Measurements from ENCODE around the gene ITGB4. TPM values are rescaled to one million over a fixed set of nuclear protein-coding genes. Genes with fewer than 3 reads are reported as not detected.
"Not testable (repeated sequence)": the region's sequence is repeated elsewhere in the genome, so short reads cannot be mapped to it uniquely, and the experiment has no call there.

ITGB4 gene
- total RNA-seq, 4 donors from 2014 or later = 371 to 689 (median 435) TPM

- peak; percentile 30 to 84 for DNase-seq (ENCODE audit: low spot score in 2 of 2)
- intact Hi-C loops (cut with DNase I; ENCODE audit: low total_unique reads) = loop anchor here (10.0 kb wide), 1 partner anchor 68 kb away; the partner anchor contains the start of gene UNC13D
- H3K4me3 ChIP-seq (ENCODE audit: low read depth, poor library complexity, severe bottlenecking) = no peak overlapping the region
- no peak for TF ChIP-seq POLR2A (IDR thresholded peaks at IDR 0.05)
- TF ChIP-seq CTCF (IDR thresholded peaks at IDR 0.05) = no peak
- 7 to 11% methylated on average over 15 of the region's 15 CpGs for WGBS, 2 donors
These were observed 55.4 kb downstream of the ITGB4 start for GRCh38 chr17:75776386-75777295.

- WGBS, 2 donors = 4% methylated on average over 2 of the region's 2 CpGs
- H3K4me3 ChIP-seq (ENCODE audit: low read depth, poor library complexity, severe bottlenecking) = peak overlapping the region; percentile 79
- intact Hi-C loops (cut with DNase I; ENCODE audit: low total_unique reads) = loop anchor here (10.0 kb wide), 1 partner anchor 67 kb away; the partner anchor contains the start of gene UNC13D
- DNase-seq (ENCODE audit: low spot score in 2 of 2) = no peak
- TF ChIP-seq POLR2A (IDR thresholded peaks at IDR 0.05) = no peak
- no peak for TF ChIP-seq CTCF (IDR thresholded peaks at IDR 0.05)
These were observed 56.1 kb downstream of the ITGB4 start for GRCh38 chr17:75777296-75777922.

- H3K4me3 ChIP-seq (ENCODE audit: low read depth, poor library complexity, severe bottlenecking) = peak overlapping the region; percentile 79
- 0 to 1% methylated on average over 17 to 19 of the region's 19 CpGs for WGBS, 2 donors
- intact Hi-C loops (cut with DNase I; ENCODE audit: low total_unique reads) = loop anchor here (10.0 kb wide), 1 partner anchor 67 kb away; the partner anchor contains the start of gene UNC13D
- DNase-seq (ENCODE audit: low spot score in 2 of 2) = not testable (repeated sequence)
These were observed 57.0 kb downstream of the ITGB4 start for GRCh38 chr17:75778066-75778860.

- TF ChIP-seq CTCF (IDR thresholded peaks at IDR 0.05) = no peak
- TF ChIP-seq POLR2A (IDR thresholded peaks at IDR 0.05) = no peak
- intact Hi-C loops (cut with DNase I; ENCODE audit: low total_unique reads) = loop anchor here (10.0 kb wide), 1 partner anchor 66 kb away; the partner anchor contains the start of gene UNC13D
- 1% methylated on average over 30 to 38 of the region's 38 CpGs for WGBS, 2 donors
- no peak for DNase-seq (ENCODE audit: low spot score in 2 of 2)
- H3K4me3 ChIP-seq (ENCODE audit: low read depth, poor library complexity, severe bottlenecking) = peak overlapping the region; percentile 79
These were observed 57.6 kb downstream of the ITGB4 start for GRCh38 chr17:75778861-75779249.

- 0 to 1% methylated on average over 45 of the region's 84 CpGs for WGBS, 2 donors
- intact Hi-C loops (cut with DNase I; ENCODE audit: low total_unique reads) = loop anchor here (10.0 kb wide), 1 partner anchor 65 kb away; the partner anchor contains the start of gene UNC13D
- peak; percentile 98 to 99 for DNase-seq (ENCODE audit: low spot score in 2 of 2)
- H3K4me3 ChIP-seq (ENCODE audit: low read depth, poor library complexity, severe bottlenecking) = peak overlapping the region; percentile 79
- TF ChIP-seq POLR2A (IDR thresholded peaks at IDR 0.05) (peak; percentile 86 to 100), CTCF (IDR thresholded peaks at IDR 0.05) (peak in 1 of 3 donors; percentile 37)
These were observed 58.2 kb downstream of the ITGB4 start for GRCh38 chr17:75779250-75779986.
